Brain microvascular endothelial cell (primary cell): Measurements from ENCODE around the gene ZBTB7C.

Experiments used
- DNase-seq: peaks from one replicate; pipeline ENCODE4 v3.0.0-alpha.2; 2020
- H3K27ac ChIP-seq: fragments of 250-450 bp; sonication (Bioruptor Pico); 2 replicates; pipeline ENCODE4 v1.5.1; 2020; ENCODE audit warnings: mild to moderate bottlenecking, moderate library complexity
- H3K27me3 ChIP-seq: fragments of 250-450 bp; sonication (Bioruptor Pico); replicated peaks from 2 replicates; pipeline ENCODE4 v1.5.1; 2020; ENCODE audit warnings: mild to moderate bottlenecking
- H3K36me3 ChIP-seq: fragments of 250-450 bp; sonication (Bioruptor Pico); replicated peaks from 2 replicates; pipeline ENCODE4 v1.5.1; 2020; ENCODE audit warnings: mild to moderate bottlenecking
- H3K4me3 ChIP-seq: 2 replicates; pipeline ENCODE4 v1.5.1; 2011; ENCODE audit warnings: low read depth, mild to moderate bottlenecking, control low read depth, low read length, moderate library complexity
- in situ Hi-C: cut with HindIII; loops from 2 replicates; pipeline ENCODE4 v1.10.0; 2017; ENCODE audit warnings: low sequenced_read_pairs, low pct_ligation_motif_present
- TF ChIP-seq, protein P1 (sequence below): IDR thresholded peaks from 2 replicates; pipeline ENCODE4 v1.5.1; 2011; ENCODE audit warnings: low read depth, mild to moderate bottlenecking, moderate library complexity, low read length, control low read depth, inconsistent platforms; ENCODE audit errors: missing control alignments

The ZBTB7C gene

DNA sequence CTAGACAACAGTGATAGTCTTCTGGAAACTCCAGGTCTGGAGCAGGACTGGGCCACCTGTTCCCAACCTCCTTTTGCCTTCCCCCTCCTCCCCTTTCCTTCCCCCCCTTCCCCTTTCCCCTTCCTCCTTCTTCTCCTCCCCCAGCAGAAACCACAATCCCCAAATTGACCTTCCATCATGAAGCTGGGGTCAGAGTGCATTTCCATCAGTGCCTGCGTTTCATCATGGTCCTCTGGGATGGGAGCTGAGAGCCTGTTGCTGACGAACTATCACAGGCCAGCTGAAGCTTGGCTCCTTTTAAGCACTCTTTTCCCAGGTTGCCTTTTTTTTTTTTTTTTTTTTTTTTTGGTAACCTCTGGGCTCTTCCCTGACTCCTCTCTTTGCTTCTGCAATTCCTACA lies 426.1 kb downstream of the ZBTB7C start:
- DNase-seq: no peak
- in situ Hi-C loops: no loop called here
- no peaks in the 10 kb centered on the region for H3K36me3 ChIP-seq
- no peak overlapping the region for H3K4me3 ChIP-seq
- H3K27me3 ChIP-seq: no peaks in the 10 kb centered on the region
- TF ChIP-seq, protein P1, sequence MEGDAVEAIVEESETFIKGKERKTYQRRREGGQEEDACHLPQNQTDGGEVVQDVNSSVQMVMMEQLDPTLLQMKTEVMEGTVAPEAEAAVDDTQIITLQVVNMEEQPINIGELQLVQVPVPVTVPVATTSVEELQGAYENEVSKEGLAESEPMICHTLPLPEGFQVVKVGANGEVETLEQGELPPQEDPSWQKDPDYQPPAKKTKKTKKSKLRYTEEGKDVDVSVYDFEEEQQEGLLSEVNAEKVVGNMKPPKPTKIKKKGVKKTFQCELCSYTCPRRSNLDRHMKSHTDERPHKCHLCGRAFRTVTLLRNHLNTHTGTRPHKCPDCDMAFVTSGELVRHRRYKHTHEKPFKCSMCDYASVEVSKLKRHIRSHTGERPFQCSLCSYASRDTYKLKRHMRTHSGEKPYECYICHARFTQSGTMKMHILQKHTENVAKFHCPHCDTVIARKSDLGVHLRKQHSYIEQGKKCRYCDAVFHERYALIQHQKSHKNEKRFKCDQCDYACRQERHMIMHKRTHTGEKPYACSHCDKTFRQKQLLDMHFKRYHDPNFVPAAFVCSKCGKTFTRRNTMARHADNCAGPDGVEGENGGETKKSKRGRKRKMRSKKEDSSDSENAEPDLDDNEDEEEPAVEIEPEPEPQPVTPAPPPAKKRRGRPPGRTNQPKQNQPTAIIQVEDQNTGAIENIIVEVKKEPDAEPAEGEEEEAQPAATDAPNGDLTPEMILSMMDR: no peak
- H3K27ac ChIP-seq: no peak overlapping the region

DNA sequence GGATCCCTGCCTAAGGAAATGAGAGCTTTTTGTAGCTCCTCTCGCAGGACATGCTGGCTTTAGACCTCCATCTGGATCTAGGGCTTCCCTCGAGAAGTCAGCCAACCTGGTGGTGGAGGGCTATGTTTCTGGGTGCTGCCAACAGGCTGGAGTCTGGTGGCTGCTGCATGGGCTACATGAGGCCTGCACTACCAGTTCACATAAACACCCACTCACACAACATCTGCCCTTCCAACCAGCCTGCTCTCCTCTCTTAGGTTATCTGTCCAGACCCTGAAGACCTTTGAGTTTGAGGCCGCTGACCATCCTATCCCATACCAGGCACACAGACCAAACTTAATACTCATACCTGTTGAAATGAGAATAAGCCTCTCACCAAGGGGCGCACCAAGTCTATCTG lies 427.4 kb downstream of the ZBTB7C start:
- no peaks in the 10 kb centered on the region for H3K27me3 ChIP-seq
- TF ChIP-seq, protein P1: no peak
- H3K36me3 ChIP-seq: no peaks in the 10 kb centered on the region
- no peak for DNase-seq
- in situ Hi-C loops: no loop called here
- H3K4me3 ChIP-seq: no peak overlapping the region
- no peak overlapping the region for H3K27ac ChIP-seq

DNA sequence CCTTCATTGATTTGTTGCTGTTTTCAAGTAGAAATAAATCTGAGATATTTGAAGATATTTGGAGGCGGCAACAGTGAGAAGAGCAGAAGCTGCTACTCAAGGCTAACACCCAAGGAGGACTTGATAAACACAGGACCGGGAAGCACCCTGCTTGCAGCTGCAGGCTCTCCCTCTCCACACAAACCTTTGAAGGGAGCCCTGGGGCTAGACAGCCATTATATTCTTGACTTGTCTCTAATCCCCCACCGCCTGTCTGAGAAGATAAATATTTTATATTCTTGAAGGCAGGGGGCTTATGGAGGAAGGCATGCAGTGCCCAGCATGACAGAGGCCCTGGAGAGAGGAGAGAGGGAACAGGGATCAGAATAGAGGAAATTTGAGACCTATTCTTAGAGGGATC lies 427.9 kb downstream of the ZBTB7C start:
- Histone ChIP-seq H3K27me3 (no peaks in the 10 kb centered on the region), H3K4me3 (no peak overlapping the region), H3K27ac (no peak overlapping the region), H3K36me3 (no peaks in the 10 kb centered on the region)
- TF ChIP-seq, protein P1: no peak
- no peak for DNase-seq
- in situ Hi-C loops: no loop called here

DNA sequence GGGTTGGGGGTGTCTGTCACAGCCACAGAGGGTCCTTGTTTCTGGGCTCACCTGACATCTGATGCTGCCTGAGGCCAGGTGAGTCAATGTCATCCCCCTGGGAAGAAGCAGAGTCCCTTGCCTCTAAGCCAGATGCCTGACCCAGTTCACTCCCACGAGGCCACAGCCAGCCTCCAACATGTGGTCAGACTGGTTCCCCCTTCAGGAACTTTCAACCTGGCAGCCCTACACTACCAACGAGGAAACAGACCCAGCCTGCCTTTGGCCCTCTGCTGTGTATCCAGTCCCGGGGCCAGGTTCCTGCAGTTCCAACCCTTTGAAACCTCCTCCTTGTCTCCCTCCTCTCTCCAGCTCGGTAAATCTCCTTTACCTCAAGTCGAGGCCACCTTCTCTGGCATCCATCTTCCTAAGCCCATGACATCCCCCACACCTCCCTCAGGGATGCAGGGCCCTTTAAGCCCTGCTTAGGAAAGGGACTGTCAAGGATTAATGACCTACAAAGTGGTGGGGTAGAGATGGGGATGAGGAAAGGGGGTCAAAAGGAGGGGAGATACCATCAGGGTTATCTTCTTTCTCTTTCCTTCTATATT lies 429.5 kb downstream of the ZBTB7C start:
- Histone ChIP-seq H3K36me3 (no peaks in the 10 kb centered on the region), H3K27ac (no peak overlapping the region), H3K4me3 (no peak overlapping the region), H3K27me3 (no peaks in the 10 kb centered on the region)
- TF ChIP-seq, protein P1: no peak
- no peak for DNase-seq
- in situ Hi-C loops: no loop called here

DNA sequence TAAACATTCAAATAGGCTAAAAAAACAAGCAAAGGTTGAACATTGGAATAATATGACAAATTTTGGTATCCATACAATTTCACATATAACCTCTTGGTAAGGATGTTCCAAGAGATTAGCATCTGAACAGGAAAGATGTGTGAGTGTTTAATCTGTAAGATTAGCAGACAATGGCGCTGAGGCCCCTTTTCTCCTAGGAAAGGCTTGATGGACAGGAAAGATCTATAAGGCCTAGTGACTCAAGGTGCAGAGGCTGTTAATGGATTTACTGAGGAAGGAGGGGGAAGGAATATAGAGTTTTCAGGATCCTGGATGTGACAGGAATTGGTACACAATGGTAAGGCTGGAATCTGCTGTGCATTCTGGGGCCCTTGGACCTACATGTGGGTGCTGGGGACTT lies 430.6 kb downstream of the ZBTB7C start:
- DNase-seq: no peak
- Histone ChIP-seq H3K27ac (no peak overlapping the region), H3K36me3 (no peaks in the 10 kb centered on the region), H3K4me3 (no peak overlapping the region), H3K27me3 (no peaks in the 10 kb centered on the region)
- TF ChIP-seq, protein P1: no peak
- in situ Hi-C loops: no loop called here

DNA sequence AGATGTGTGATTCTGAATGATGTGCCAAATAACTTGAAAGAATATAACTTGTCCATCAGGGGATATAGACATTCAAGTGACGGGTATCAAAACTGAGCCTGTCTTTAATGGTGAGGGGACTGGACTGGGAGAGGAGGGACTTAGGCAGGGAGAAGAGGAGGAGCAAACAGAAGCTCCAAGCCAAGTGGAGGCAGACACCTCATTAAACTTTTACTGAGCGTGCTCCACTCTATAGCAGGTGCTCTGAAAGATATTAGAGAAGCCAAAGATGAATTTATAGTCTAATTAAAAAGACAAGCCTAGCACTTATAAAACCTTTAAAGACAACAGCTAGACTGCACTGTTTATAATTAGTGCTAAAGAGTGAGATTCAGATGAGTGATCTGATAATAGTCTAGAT lies 431.0 kb downstream of the ZBTB7C start:
- in situ Hi-C loops: no loop called here
- DNase-seq: no peak

More for the DNA sequence above, 431.0 kb downstream of the ZBTB7C start:
- H3K4me3 ChIP-seq: no peak overlapping the region
- H3K36me3 ChIP-seq: no peaks in the 10 kb centered on the region
- H3K27me3 ChIP-seq: no peaks in the 10 kb centered on the region
- TF ChIP-seq, protein P1: no peak
- H3K27ac ChIP-seq: no peak overlapping the region
